ENCODE data around the gene PPP2R3A. TPM values are rescaled to one million over a fixed set of nuclear protein-coding genes. Genes with fewer than 3 reads are reported as not detected.

Gene PPP2R3A
- total and polyA plus RNA-seq, 9 of the 15 experiments (the other 6 are each of a cell fraction or from before 2014, with no cell fraction given), result 0.10 to 0.50 (median 0.24) TPM

DNA sequence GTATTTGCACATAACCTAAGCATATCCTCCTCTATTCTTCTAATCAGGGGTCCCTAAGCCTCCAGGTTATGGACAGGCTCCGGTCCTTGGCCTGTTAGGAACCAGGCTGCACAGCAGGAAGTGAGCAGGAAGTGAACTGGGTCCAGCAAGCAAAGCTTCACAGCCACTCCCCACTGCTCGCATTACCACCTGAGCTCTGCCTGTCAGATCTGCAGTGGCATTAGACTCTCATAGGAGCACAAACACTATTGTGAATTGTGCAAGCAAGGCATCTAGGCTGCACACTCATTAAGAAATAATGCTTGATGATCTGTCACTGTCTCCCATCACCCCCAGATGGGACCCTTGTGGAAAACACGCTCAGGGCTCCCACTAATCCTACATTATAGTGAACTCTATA, 220.8 kb downstream of the PPP2R3A start:
- POLR2A ChIA-PET, result interaction anchor here (0.8 to 1.1 kb wide), 3 partner anchors 9 to 15 kb away, joined by 3 to 6 read pairs (median 6); partner anchors contain the start of gene MSL2
- TF ChIP-seq BMI1 (IDR thresholded peaks at IDR 0.05; ENCODE audit: low read length) (no peak), CBX2 (IDR thresholded peaks at IDR 0.05; ENCODE audit: insufficient read depth, low read length, poor library complexity, severe bottlenecking) (no peak), MCM5 (IDR thresholded peaks at IDR 0.05; ENCODE audit: low read depth) (no peak), LEF1 (IDR thresholded peaks at IDR 0.05) (no peak), MEF2D (tag; conservative IDR thresholded peaks at IDR 0.05; ENCODE audit: low read depth) (no peak)
- TF ChIP-seq, protein P1, sequence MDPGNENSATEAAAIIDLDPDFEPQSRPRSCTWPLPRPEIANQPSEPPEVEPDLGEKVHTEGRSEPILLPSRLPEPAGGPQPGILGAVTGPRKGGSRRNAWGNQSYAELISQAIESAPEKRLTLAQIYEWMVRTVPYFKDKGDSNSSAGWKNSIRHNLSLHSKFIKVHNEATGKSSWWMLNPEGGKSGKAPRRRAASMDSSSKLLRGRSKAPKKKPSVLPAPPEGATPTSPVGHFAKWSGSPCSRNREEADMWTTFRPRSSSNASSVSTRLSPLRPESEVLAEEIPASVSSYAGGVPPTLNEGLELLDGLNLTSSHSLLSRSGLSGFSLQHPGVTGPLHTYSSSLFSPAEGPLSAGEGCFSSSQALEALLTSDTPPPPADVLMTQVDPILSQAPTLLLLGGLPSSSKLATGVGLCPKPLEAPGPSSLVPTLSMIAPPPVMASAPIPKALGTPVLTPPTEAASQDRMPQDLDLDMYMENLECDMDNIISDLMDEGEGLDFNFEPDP (CRISPR knock-in tag; IDR thresholded peaks at IDR 0.05), result no peak
- TF ChIP-seq, protein P2, sequence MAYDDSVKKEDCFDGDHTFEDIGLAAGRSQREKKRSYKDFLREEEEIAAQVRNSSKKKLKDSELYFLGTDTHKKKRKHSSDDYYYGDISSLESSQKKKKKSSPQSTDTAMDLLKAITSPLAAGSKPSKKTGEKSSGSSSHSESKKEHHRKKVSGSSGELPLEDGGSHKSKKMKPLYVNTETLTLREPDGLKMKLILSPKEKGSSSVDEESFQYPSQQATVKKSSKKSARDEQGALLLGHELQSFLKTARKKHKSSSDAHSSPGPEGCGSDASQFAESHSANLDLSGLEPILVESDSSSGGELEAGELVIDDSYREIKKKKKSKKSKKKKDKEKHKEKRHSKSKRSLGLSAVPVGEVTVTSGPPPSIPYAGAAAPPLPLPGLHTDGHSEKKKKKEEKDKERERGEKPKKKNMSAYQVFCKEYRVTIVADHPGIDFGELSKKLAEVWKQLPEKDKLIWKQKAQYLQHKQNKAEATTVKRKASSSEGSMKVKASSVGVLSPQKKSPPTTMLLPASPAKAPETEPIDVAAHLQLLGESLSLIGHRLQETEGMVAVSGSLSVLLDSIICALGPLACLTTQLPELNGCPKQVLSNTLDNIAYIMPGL (CRISPR knock-in tag; IDR thresholded peaks at IDR 0.05), result no peak
- Histone ChIP-seq H2AFZ (ENCODE audit: low read depth, low read length) (no peak overlapping the region), H3K4me2 (ENCODE audit: insufficient read depth, low read length) (no peak overlapping the region), H3K36me3 (ENCODE audit: control insufficient read depth, insufficient read depth, low read length) (0 out of 3 replicates have a peak, but pooled peaks cover 4% of the 10 kb centered on the region), H3K4me3 (no peak overlapping the region), H3K27me3 (ENCODE audit: control insufficient read depth in 2 of 2, insufficient read depth in 2 of 2, low read length in 2 of 2) (no peaks in the 10 kb centered on the region), H3K9me1 (ENCODE audit: control insufficient read depth, insufficient read depth, low read length) (peaks cover 3% of the 10 kb centered on the region), H4K20me1 (replicated peaks; ENCODE audit: control insufficient read depth, insufficient read depth, low read length) (peaks cover 35% of the 10 kb centered on the region), H3K79me2 (ENCODE audit: control insufficient read depth, insufficient read depth, low read length) (peaks cover 99% of the 10 kb centered on the region), H3K27ac (ENCODE audit: extremely low read depth, low read depth, low read length) (no peak overlapping the region), H3K4me1 (replicated peaks in 1 of 2; ENCODE audit: control insufficient read depth in 2 of 2, insufficient read depth in 2 of 2, low read length in 2 of 2) (peaks cover 11 to 17% of the 10 kb centered on the region in 2 experiments; a peak in 3 of 5 replicates), H3K9me3 (replicated peaks; ENCODE audit: control insufficient read depth, insufficient read depth, low read depth, low read length) (no peaks in the 10 kb centered on the region), H3K9ac (ENCODE audit: insufficient read depth in 1 of 2, low read depth in 2 of 2, low read length in 2 of 2) (no peak overlapping the region)
- in situ Hi-C loops (cut with MboI), result no loop called here
- intact Hi-C loops (cut with micrococcal nuclease), result no loop called here
- FAIRE-seq, result peak; percentile 71
- BruUV-seq (replicated peaks), result no TSS peak
- CTCF ChIA-PET (ENCODE audit: low intra/inter-chr PET ratio), result no interaction called here
- WGBS (ENCODE audit: insufficient coverage, low coverage, missing lambda C conversion rate), result 34% methylated on average over 3 of the region's 3 CpGs
- peak; percentile 62 for ATAC-seq
- DNase-seq (ENCODE audit: extremely low read depth in 1 of 4, low spot score in 3 of 4), result peak in 1 of 4 experiments; percentile 34

All from K562 (cell line).